GM18498 (cell line): ENCODE results near the gene FAIM2.

Source experiments
- ATAC-seq: cut with Tn5 transposase; IDR thresholded peaks from one replicate; pipeline ENCODE4 v1.9.1; 2021; ENCODE audit warnings: mild to moderate bottlenecking, moderate library complexity; ENCODE audit not compliant: unreplicated experiment

FAIM2 gene

DNA sequence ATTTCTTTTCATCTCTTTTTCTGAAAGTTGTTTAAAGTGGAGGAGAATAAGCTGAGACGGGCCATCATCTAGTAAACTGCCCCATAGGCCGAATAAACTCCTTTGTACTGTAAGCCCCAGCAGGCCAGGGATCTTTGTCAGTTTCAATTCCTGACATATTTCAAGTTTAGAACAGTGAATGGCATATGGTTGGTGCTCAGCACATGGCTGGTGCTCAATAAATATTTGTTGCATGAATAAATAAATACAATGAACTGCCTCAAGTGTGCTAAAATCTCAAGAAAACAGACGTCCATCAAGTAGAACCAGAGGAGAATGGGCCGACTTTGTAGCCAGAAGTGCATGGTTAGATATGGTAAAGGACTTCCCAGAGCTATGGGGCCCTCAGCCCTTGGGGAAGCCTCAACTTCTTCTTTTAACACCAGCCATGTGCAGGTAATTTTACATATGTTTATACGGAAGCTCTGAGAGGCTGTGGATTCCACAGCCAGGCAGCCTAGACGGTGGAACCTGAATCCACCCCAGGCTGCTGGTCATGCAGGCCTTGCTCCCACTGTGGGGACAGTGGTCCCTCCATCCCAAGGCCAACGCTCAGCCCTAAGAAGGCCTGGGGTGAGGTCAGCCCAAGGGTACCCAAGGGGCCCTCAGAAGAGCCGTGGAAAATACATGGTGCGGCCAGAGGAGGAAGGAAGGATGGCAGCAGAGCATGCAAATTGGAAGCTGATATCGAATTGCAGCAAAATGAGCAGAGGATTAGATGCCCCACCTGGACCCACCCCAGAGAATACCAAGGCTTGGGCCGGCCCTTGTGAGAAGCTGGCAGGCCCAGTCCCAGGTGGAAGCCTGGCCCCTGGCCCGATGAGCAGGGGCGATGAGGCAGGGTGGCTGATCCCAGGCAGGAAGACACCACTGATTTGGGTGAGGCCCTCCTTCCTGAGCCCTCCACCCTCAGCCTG, 38.1 kb upstream of the FAIM2 start:
- ATAC-seq: no peak

GRCh38 chr12:49939707-49940106, 36.0 kb upstream of the FAIM2 start:
- no peak for ATAC-seq

GRCh38 chr12:49939307-49939706, 35.6 kb upstream of the FAIM2 start:
- no peak for ATAC-seq

- no peak for ATAC-seq
Measured at GRCh38 chr12:49937639-49938300, 34.1 kb upstream of the FAIM2 start.

DNA sequence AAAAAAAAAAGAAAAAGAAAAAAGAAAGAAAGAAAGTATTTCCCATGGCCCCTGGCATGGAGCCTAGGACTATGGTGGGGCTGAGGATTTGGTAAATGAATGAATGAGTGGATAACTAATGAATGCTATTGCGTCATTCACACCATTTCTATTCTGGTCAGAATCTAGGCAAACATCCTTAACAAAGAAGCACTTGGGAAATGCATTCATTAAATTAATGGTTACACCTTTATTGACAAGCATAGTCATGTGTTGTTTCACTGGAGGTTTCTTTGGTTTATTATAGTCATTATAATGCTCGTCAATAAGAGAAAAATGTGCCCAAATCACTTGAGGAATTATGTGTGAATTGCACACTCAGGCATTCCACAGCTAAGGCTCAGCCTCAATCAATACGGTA, 33.2 kb upstream of the FAIM2 start:
- no peak for ATAC-seq

DNA sequence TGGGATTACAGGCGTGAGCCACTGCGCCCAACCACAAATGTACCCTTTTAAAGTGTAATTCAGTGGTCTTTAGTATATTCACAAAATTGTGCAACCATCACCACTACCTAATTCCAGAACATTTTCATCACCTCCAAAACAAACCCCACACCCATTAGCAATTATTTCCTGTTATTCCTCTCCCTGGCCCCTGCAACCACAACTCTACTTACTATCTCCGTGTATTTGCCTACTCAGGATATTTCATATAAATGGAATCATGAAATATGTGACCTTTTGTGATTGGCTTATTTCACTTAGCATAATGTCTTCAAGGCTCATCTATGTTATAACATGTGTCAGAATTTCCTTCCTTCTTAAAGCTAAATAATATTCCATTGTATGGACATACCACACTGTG, 30.8 kb upstream of the FAIM2 start:
- no peak for ATAC-seq

- no peak for ATAC-seq
Measured at GRCh38 chr12:49933796-49934195, 30.1 kb upstream of the FAIM2 start.

DNA sequence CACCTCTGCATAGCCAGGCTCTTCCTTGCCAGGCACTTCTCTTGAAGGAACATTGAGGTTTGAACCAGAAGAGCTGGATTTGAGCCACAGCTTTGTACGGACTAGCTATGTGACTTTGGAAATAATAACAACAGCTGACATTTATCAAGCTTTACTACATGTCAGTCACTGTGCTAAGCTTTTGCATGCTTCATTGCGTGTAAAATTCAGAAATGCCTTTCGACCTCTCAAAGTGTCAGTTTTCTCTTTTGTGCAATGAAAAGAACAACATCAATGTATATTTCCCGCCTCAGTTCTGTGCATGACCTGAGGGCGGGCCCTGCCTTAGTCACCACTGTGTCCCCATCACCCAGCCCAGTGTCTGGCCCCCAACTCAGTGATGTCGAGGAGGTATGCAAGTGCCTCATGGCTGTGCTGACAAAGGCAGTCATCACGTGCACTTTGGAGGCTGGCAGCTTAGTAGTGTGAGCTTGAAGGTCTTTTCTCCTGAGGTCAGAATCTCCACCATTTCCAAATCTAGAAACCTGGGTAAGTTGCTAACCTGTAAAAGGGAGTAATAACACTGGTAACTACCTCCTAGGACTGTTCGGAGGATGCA, 28.9 kb upstream of the FAIM2 start:
- no peak for ATAC-seq

- no peak for ATAC-seq
Measured at GRCh38 chr12:49932023-49932422, 28.3 kb upstream of the FAIM2 start.

DNA sequence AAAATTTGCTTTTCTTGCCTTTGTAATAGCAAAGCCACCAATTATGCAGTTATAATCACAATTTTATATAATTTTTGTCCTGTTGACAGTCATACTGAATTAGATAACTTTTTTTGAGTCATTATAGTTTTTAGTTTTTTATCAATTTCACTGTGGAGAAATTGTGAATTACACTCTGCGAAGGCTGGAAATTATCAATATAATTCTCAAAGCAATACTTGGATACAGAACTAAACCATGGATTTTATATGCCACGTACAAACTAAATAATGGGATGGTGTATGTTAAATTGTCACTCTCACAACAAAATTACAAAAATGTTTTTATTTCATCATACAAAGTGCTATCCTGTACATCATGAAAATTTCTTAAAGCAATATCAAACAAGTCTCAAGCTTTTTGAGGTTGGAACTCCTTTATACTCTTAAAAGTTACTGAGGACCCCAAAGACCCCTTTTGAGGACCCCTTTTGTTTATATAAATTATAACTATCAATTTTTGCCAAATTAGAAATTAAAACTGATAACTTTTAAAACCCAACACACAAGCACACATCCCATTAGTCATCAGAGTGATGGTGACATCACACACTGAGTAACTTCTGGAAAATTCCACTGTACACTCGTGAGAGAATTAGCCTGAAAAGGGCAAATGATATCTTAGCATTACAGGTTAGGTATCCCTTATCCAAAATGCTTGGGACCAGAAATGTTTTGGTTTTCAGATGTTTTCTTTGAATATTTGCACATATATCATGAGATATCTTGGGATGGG, 27.0 kb upstream of the FAIM2 start:
- ATAC-seq: no peak

- ATAC-seq: no peak
Measured at GRCh38 chr12:49929581-49929980, 25.9 kb upstream of the FAIM2 start.

- ATAC-seq: no peak
Measured at GRCh38 chr12:49928471-49928870, 24.8 kb upstream of the FAIM2 start.

- no peak for ATAC-seq
Measured at GRCh38 chr12:49925433-49926204, 21.9 kb upstream of the FAIM2 start.

DNA sequence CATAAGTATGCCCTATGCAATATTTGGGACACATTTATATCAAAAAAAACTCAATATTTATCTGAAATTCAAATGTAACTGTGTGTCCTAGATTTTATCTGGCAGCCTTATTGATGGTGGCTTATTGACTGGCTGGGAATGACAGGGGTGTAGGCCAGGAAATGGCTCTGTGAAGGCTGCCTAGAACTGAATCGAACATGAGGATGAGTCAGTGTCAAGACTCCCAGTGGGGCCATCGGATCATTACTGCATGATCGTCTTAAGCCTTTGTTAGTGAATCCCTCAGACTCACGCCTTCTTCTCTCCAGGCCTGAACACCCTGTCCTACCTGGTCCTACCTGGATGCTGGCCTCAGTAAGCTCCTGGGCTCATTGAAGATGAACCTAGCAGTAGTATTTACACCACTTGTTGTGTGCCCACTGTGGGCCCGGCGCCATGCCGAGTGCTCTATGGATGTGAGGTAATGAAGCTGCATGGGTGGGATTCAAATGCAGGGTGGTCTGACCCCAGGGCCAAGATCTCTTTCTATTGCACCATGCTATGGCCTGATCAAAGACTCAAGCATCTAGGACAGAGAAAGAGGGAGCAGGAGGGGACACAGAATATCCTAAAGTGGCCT, 21.0 kb upstream of the FAIM2 start:
- no peak for ATAC-seq

GRCh38 chr12:49923880-49924556, 20.3 kb upstream of the FAIM2 start:
- no peak for ATAC-seq

GRCh38 chr12:49923035-49923644, 19.4 kb upstream of the FAIM2 start:
- ATAC-seq: no peak

DNA sequence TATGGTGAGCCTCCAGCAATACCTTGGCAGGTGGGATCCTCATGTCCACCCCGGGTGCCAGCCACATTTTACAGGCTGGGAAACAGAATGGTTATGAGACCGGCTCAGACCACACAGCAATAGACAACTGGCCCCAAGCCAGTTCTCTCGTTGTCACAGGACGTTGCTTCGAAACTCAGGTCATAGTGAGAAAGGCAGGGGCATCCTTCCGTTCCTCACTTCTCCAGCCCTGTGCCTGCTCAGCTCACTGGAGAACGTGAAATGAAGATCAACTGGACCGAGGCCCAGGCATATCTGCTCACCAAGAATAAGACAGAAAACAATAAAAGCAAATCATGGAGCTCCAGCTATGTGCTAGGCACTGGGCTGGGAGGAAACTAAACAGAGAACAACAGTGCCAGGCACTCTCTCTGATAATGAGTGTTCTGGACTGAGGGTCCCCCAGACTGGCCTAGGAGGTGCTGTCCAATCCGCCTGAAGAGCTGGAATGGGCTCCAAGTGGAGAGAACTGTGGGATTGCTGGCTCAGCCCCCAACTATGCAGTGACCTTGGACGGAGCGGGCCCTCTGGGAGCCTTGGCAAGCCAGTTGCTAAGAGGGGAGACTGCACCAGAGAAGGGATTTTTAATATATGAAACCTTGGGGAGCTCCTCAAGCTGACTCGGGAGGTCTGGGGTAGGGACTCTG, 18.8 kb upstream of the FAIM2 start:
- ATAC-seq: no peak

- no peak for ATAC-seq
Measured at GRCh38 chr12:49921936-49922335, 18.2 kb upstream of the FAIM2 start.
